SK-N-SH (cell line): ENCODE measurements around the gene TNRC6C. TPM values are rescaled to one million over a fixed set of nuclear protein-coding genes. Genes with fewer than 3 reads are reported as not detected.

Experiments used
- CTCF ChIA-PET: fragments of 300-600, 350-600 bp; formaldehyde crosslinking; extraction: SDS; loops from one replicate; lab custom pipeline; 2021; lab: Yijun Ruan, JAX
- POLR2A ChIA-PET: fragments of 350-600 bp; sonication (Branson Sonifier 250); formaldehyde crosslinking; extraction: SDS; loops from one replicate; lab custom pipeline; 2020; ENCODE audit warnings: antibody characterized with exemption, inconsistent platforms; lab: Yijun Ruan, JAX
- DNase-seq: peaks from one replicate; pipeline ENCODE4 v3.0.0; 2012
- H2AFZ ChIP-seq: fragments of 200-600 bp; sonication (generic); 2 replicates; pipeline ENCODE4 v1.8.1; 2016; ENCODE audit warnings: antibody characterized with exemption, mild to moderate bottlenecking, low read depth
- H3F3A ChIP-seq: fragments of 200-600 bp; sonication (generic); replicated peaks from 2 replicates; pipeline ENCODE3; 2016; ENCODE audit warnings: antibody characterized with exemption, mild to moderate bottlenecking; ENCODE audit not compliant: insufficient read depth
- H3K27ac ChIP-seq, 2 experiments: fragments of 200-500 bp in 1 of 2; fragments of 200-600 bp in 1 of 2; sonication (Bioruptor generic) in 1 of 2; sonication (generic), shearing (Covaris generic) in 1 of 2; 2 replicates each; pipeline versions ENCODE4 v1.5.1 to v1.6.1; 2014 to 2016; ENCODE audit warnings: low read depth in 2 of 2, inconsistent platforms in 1 of 2, low read length in 1 of 2, mild to moderate bottlenecking in 1 of 2, mixed read lengths in 1 of 2
- H3K27me3 ChIP-seq: fragments of 200-600 bp; sonication (generic), shearing (Covaris generic); 2 replicates; pipeline ENCODE4 v1.6.1; 2016; ENCODE audit warnings: mixed run types; ENCODE audit not compliant: insufficient read depth
- H3K36me3 ChIP-seq, 2 experiments: fragments of 200-500 bp in 1 of 2; fragments of 200-600 bp in 1 of 2; sonication (Bioruptor generic) in 1 of 2; sonication (generic) in 1 of 2; replicated peaks in 1 of 2; 2 replicates each; pipeline versions ENCODE3 to v1.5.1; 2014 to 2016; ENCODE audit warnings: low read length in 1 of 2, mild to moderate bottlenecking in 1 of 2; ENCODE audit not compliant: insufficient read depth in 2 of 2, control insufficient read depth in 1 of 2
- H3K4me1 ChIP-seq, 2 experiments: fragments of 200-500 bp in 1 of 2; fragments of 200-600 bp in 1 of 2; sonication (Bioruptor generic) in 1 of 2; sonication (generic), shearing (Covaris generic) in 1 of 2; 2 replicates each; pipeline versions ENCODE4 v1.5.1 to v1.6.1; 2014 to 2016; ENCODE audit warnings: low read depth in 1 of 2, low read length in 1 of 2, mixed run types in 1 of 2; ENCODE audit not compliant: insufficient read depth in 2 of 2, control insufficient read depth in 1 of 2
- H3K4me2 ChIP-seq: fragments of 200-600 bp; sonication (generic), shearing (Covaris generic); 2 replicates; pipeline ENCODE4 v1.6.1; 2017; ENCODE audit warnings: mixed run types
- H3K4me3 ChIP-seq, 2 experiments: fragments of 200-500 bp in 1 of 2; fragments of 200-600 bp in 1 of 2; sonication (Bioruptor generic) in 1 of 2; sonication (generic), shearing (Covaris generic) in 1 of 2; 2 replicates each; pipeline versions ENCODE4 v1.5.1 to v1.8.1; 2014 to 2016; ENCODE audit warnings: low read depth in 2 of 2, inconsistent platforms in 1 of 2, low read length in 1 of 2, mild to moderate bottlenecking in 1 of 2, mixed read lengths in 1 of 2, moderate library complexity in 1 of 2
- H3K79me2 ChIP-seq: fragments of 200-600 bp; sonication (generic); 2 replicates; pipeline ENCODE4 v1.8.1; 2017; ENCODE audit warnings: mild to moderate bottlenecking; ENCODE audit not compliant: insufficient read depth
- H3K9ac ChIP-seq: fragments of 200-600 bp; sonication (generic); 2 replicates; pipeline ENCODE4 v1.6.1; 2017; ENCODE audit warnings: mixed run types
- H3K9me2 ChIP-seq: fragments of 200-600 bp; sonication (generic); 2 replicates; pipeline ENCODE4 v1.6.1; 2017; ENCODE audit warnings: mixed run types
- H3K9me3 ChIP-seq: fragments of 200-600 bp; sonication (generic); 2 replicates; pipeline ENCODE4 v1.6.1; 2017; ENCODE audit warnings: mixed run types, mild to moderate bottlenecking, moderate library complexity
- H4K20me1 ChIP-seq: fragments of 200-600 bp; sonication (generic); 2 replicates; pipeline ENCODE4 v1.6.1; 2017; ENCODE audit warnings: mild to moderate bottlenecking, mixed run types; ENCODE audit not compliant: insufficient read depth
- CTCF ChIP-seq: fragments of 200-600 bp; sonication (generic); IDR thresholded peaks from 2 replicates; pipeline ENCODE4 v1.6.1; 2017; ENCODE audit warnings: antibody characterized with exemption, mild to moderate bottlenecking, moderate library complexity
- ELF1 ChIP-seq: IDR thresholded peaks from 2 replicates; pipeline ENCODE4 v1.4.0; 2012
- EP300 ChIP-seq, 2 experiments: IDR thresholded peaks; 2 replicates each; pipeline versions ENCODE4 v1.4.0 to v1.6.1; 2012; ENCODE audit warnings: borderline replicate concordance in 1 of 2, low read depth in 1 of 2, low read length in 1 of 2
- EZH2phosphoT487 ChIP-seq: fragments of 200-600 bp; sonication (generic); IDR thresholded peaks from 2 replicates; pipeline ENCODE4 v1.6.1; 2017; ENCODE audit warnings: low read depth, mixed run types, mild to moderate bottlenecking, antibody characterized with exemption, moderate library complexity, borderline replicate concordance
- FOXM1 ChIP-seq: IDR thresholded peaks from 2 replicates; pipeline ENCODE4 v1.4.0; 2012; ENCODE audit warnings: low read depth, mild to moderate bottlenecking
- GABPA ChIP-seq: IDR thresholded peaks from 2 replicates; pipeline ENCODE4 v1.4.0; 2012; ENCODE audit warnings: low read depth, mild to moderate bottlenecking
- MEF2A ChIP-seq: IDR thresholded peaks from 2 replicates; pipeline ENCODE4 v1.4.0; 2012; ENCODE audit warnings: low read depth, borderline replicate concordance
- NFIC ChIP-seq: IDR thresholded peaks from 2 replicates; pipeline ENCODE4 v1.4.0; 2012; ENCODE audit warnings: borderline replicate concordance
- NRF1 ChIP-seq: IDR thresholded peaks from 2 replicates; pipeline ENCODE4 v1.6.1; 2012; ENCODE audit warnings: low read depth, mild to moderate bottlenecking, low read length
- POLR2AphosphoS5 ChIP-seq: IDR thresholded peaks from 2 replicates; pipeline ENCODE4 v1.6.1; 2012; ENCODE audit warnings: low read depth, low read length
- RCOR1 ChIP-seq: fragments of 150-350 bp; IDR thresholded peaks from 2 replicates; pipeline ENCODE4 v1.6.1; 2017; ENCODE audit warnings: antibody characterized with exemption, low read length
- REST ChIP-seq: IDR thresholded peaks from 2 replicates; pipeline ENCODE4 v1.6.1; 2012; ENCODE audit warnings: mild to moderate bottlenecking, low read depth, low read length, moderate library complexity
- SIN3A ChIP-seq: IDR thresholded peaks from 2 replicates; pipeline ENCODE4 v1.6.1; 2012; ENCODE audit warnings: low read depth, mild to moderate bottlenecking, low read length, moderate library complexity, borderline replicate concordance
- TCF12 ChIP-seq: IDR thresholded peaks from 2 replicates; pipeline ENCODE4 v1.4.0; 2012
- TEAD4 ChIP-seq: IDR thresholded peaks from 2 replicates; pipeline ENCODE4 v1.4.0; 2012; ENCODE audit warnings: mild to moderate bottlenecking, borderline replicate concordance; ENCODE audit not compliant: insufficient read depth
- USF2 ChIP-seq: fragments of 150-350 bp; IDR thresholded peaks from 2 replicates; pipeline ENCODE4 v1.6.1; 2017; ENCODE audit warnings: antibody characterized with exemption, low read length, low read depth, borderline replicate concordance
- WGBS: methylation state at CpG from one replicate; pipeline ENCODE4 v1.1.6; 2017; ENCODE audit warnings: low lambda C conversion rate; 5-methylcytosine and 5-hydroxymethylcytosine counted together
- polyA plus RNA-seq, 3 experiments: library from polyadenylated mRNA; depleted of rRNA; stranded (reverse); fragments of >200 nt; gene quantifications; 2 replicates each; pipeline ENCODE4 v1.2.3, GENCODE V29; 2012
- TF ChIP-seq, protein P1 (sequence below): IDR thresholded peaks from 2 replicates; pipeline ENCODE4 v1.4.0; 2012; ENCODE audit warnings: low read depth, borderline replicate concordance

Gene TNRC6C
- polyA plus RNA-seq, 1 of the 3 experiments (the other 2 are of a cell fraction) = 2.2 TPM

DNA sequence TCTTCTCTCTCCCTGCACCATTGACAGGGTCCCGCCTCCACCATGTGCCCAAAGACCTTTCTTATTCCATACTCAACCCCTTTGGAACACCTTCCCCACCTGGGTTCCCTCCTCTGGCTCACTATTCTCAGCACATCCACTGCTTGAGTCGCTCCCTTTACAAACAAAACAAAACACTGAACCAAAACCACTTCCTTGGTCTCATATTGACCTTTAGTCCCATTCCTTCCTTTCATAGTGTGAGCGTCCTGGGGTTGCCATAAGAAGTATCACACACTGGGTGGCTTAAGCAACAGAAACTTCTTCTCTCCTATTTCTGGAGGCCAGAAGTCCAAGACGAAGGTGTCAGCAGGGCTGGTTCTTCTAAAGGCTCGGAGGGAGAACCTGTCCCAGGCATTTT, 6.1 kb upstream of the TNRC6C start:
- Histone ChIP-seq H3F3A (no peaks in the 10 kb centered on the region), H2AFZ (no peak overlapping the region), H3K9me3 (no peaks in the 10 kb centered on the region), H3K27ac (no peak overlapping the region), H4K20me1 (no peaks in the 10 kb centered on the region), H3K4me2 (no peak overlapping the region), H3K36me3 (no peaks in the 10 kb centered on the region), H3K9ac (no peak overlapping the region), H3K27me3 (peaks cover 69% of the 10 kb centered on the region), H3K4me3 (no peak overlapping the region), H3K4me1 (peaks cover 0 to 3% of the 10 kb centered on the region in 2 experiments; a peak in 1 of 4 replicates), H3K79me2 (no peaks in the 10 kb centered on the region), H3K9me2 (no peaks in the 10 kb centered on the region)
- ChIA-PET POLR2A (interaction anchor here (0.6 kb wide), 1 partner anchor 370 kb away, joined by 3 read pairs; no protein-coding TSS in a partner anchor), CTCF (no interaction called here)
- 48% methylated on average over 5 of the region's 5 CpGs for WGBS
- DNase-seq = no peak
- TF ChIP-seq RCOR1 = no peak
- no peak for TF ChIP-seq MEF2A
- TF ChIP-seq, protein P1, sequence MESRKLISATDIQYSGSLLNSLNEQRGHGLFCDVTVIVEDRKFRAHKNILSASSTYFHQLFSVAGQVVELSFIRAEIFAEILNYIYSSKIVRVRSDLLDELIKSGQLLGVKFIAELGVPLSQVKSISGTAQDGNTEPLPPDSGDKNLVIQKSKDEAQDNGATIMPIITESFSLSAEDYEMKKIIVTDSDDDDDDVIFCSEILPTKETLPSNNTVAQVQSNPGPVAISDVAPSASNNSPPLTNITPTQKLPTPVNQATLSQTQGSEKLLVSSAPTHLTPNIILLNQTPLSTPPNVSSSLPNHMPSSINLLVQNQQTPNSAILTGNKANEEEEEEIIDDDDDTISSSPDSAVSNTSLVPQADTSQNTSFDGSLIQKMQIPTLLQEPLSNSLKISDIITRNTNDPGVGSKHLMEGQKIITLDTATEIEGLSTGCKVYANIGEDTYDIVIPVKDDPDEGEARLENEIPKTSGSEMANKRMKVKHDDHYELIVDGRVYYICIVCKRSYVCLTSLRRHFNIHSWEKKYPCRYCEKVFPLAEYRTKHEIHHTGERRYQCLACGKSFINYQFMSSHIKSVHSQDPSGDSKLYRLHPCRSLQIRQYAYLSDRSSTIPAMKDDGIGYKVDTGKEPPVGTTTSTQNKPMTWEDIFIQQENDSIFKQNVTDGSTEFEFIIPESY = no peak
- no peak for TF ChIP-seq POLR2AphosphoS5
- TF ChIP-seq EP300 (IDR thresholded peaks at IDR 0.05; ENCODE audit: borderline replicate concordance in 1 of 2, low read depth in 1 of 2, low read length in 1 of 2) = no peak
- TF ChIP-seq TCF12 = no peak
- no peak for TF ChIP-seq NRF1
- TF ChIP-seq NFIC = no peak
- no peak for TF ChIP-seq USF2
- no peak for TF ChIP-seq TEAD4
- no peak for TF ChIP-seq ELF1
- no peak for TF ChIP-seq FOXM1
- TF ChIP-seq GABPA = no peak

DNA sequence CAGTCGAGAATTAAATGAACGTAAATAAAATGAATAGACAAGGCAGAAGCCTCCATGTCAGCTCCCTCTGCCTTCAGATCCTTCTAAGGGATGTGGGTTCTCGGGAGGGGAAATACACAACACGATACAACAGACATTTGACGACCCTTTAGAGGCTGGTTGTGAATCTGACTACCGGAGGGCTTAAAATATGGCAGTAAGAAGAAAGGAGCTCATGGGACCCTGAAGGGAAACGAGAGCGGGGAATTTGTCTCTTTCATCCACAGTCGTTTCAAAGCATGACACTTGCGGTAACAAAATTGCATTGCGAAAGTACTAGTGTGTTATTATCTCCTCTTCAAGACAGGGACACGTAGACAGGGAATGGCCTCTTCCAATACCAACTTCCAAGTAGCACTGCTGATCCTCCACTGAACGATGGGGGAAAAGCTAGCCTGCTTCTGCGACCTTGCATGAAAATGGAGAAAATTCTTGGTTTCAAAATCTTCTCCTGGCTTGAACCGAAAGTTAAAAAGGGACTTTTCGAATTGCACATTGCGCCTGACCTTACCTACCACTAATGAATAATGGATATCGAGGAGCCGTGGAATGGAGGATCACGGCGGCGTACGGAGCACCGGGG, 1.2 kb upstream of the TNRC6C start:
- peak overlapping the region; percentile 90 for H2AFZ ChIP-seq
- peaks cover 50% of the 10 kb centered on the region for H3K27me3 ChIP-seq
- TF ChIP-seq NRF1 = no peak
- no peak for TF ChIP-seq SIN3A
- no peak for TF ChIP-seq EZH2phosphoT487
- no peak for TF ChIP-seq EP300 (IDR thresholded peaks at IDR 0.05; ENCODE audit: borderline replicate concordance in 1 of 2, low read depth in 1 of 2, low read length in 1 of 2)
- TF ChIP-seq CTCF = no peak
- TF ChIP-seq REST = no peak
- no peaks in the 10 kb centered on the region for H3F3A ChIP-seq
- peaks cover 32% of the 10 kb centered on the region for H3K79me2 ChIP-seq
- no peaks in the 10 kb centered on the region for H3K9me3 ChIP-seq
- no peaks in the 10 kb centered on the region for H3K36me3 ChIP-seq
- H3K9ac ChIP-seq = peak overlapping the region; percentile 54; the same call in 1 of the 2 replicates
- H3K4me1 ChIP-seq = peaks cover 0 to 28% of the 10 kb centered on the region in 2 experiments; a peak in 2 of 4 replicates
- peak overlapping the region; percentile 79 to 80 for H3K4me3 ChIP-seq
- CTCF ChIA-PET = interaction anchor here (0.6 to 5.2 kb wide), 14 partner anchors 9 to 415 kb away, joined by 3 to 31 read pairs (median 4); no protein-coding TSS in a partner anchor
- H4K20me1 ChIP-seq = peaks cover 26% of the 10 kb centered on the region
- POLR2A ChIA-PET = interaction anchor here (0.9 to 2.6 kb wide), 24 partner anchors 20 to 582 kb away, joined by 3 to 131 read pairs (median 11); no protein-coding TSS in a partner anchor
- 47% methylated on average over 24 of the region's 24 CpGs for WGBS
- H3K27ac ChIP-seq = peak overlapping the region in 1 of 2 experiments; percentile 92; a peak in 2 of 4 replicates
- peak overlapping the region; percentile 97 for H3K4me2 ChIP-seq
- no peaks in the 10 kb centered on the region for H3K9me2 ChIP-seq
- no peak for DNase-seq
